Measurements from ENCODE around the gene SYT8.
"Not testable (repeated sequence)": the region's sequence is repeated elsewhere in the genome, so short reads cannot be mapped to it uniquely, and the experiment has no call there.

SYT8 gene

DNA sequence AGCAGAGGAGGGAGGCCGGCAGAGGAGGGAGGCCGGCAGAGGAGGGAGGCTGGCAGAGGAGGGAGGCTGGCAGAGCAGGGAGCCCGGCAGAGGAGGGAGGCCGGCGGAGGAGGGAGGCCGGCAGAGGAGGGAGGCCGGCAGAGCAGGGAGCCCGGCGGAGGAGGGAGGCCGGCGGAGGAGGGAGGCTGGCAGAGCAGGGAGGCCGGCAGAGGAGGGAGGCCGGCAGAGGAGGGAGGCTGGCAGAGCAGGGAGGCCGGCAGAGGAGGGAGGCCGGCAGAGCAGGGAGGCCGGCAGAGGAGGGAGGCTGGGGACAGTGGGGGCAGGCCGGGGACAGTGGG is 39.0 kb downstream of the SYT8 start:
- DNase-seq (ENCODE audit: low spot score), result not testable (repeated sequence)

- not testable (repeated sequence) for DNase-seq (ENCODE audit: low spot score)
These were observed 39.8 kb downstream of the SYT8 start for GRCh38 chr11:1874441-1875092.

DNA sequence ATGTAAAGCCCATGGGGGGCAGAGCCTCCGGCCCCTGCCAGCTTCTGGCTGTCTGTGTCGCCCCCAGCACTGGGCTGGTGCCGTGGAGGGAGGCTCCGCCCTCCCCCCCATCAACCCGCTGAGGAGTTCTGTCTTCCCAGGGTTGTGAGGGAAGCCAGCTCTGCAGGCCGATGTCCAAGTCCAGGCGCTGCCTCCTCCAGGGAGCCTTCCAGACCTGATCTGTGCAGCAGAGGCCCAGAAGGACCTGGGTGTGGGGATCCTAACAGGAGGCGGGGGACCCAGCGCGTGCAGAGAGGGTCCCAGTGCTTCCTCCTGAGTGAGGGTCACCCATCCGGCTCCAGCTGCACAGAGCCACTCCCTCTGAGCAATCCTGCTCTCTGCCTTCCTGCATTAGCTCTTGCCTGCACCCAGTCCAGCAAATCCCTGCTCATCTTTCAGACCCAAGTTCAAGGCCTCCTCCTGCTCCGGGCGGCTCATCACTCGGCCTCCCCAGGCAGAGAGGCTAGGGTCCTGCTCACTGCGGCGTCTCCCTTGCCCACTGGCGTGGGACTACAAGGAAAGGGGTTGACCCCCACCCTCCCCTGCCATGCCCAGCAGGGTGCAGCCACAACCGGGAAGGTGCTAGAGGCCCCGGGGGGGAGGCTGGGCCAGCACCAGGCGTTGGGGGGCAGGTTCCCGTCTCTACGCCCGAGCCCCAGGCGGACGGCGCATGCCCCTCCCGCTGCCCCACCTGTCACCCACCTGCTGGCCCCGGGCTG is 40.5 kb downstream of the SYT8 start:
- DNase-seq (ENCODE audit: low spot score), result no peak

GRCh38 chr11:1875851-1876301 is 41.1 kb downstream of the SYT8 start:
- DNase-seq (ENCODE audit: low spot score), result not testable (repeated sequence)

DNA sequence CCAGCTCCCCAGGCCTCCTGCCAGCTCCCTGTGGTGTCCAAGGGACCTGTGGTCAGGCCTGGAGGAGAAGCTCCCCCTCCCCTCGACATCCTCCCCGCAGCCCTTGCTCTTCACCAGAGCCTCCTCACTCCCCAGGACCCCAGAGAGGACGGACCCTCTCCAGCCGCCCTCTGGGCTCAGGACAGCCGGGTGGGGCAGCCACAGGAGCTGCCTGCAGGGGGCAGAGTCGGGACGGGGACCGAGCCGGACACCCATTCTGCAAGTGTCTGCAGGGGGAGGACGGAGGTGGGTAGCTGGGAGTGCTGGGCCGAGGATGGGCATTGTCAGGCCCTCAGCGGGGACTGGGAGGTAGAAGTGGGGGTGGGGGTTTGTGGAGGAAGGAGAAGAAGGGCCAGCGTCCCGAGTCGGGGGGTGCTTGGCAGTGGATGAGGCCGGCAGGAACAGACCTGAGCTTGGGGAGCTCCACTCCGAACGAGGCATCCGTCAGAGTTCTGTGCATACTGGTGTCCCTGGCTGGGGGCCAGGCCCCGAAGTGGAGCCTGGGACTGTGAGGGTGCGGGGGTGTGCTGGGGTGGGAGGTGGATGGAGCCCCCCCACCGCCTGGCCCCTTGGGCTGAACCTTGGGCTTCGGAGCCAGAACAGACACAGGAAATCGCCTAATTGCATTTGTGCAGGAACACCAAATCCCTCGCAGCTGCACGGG is 41.7 kb downstream of the SYT8 start:
- peak; percentile 74 for DNase-seq (ENCODE audit: low spot score)

DNA sequence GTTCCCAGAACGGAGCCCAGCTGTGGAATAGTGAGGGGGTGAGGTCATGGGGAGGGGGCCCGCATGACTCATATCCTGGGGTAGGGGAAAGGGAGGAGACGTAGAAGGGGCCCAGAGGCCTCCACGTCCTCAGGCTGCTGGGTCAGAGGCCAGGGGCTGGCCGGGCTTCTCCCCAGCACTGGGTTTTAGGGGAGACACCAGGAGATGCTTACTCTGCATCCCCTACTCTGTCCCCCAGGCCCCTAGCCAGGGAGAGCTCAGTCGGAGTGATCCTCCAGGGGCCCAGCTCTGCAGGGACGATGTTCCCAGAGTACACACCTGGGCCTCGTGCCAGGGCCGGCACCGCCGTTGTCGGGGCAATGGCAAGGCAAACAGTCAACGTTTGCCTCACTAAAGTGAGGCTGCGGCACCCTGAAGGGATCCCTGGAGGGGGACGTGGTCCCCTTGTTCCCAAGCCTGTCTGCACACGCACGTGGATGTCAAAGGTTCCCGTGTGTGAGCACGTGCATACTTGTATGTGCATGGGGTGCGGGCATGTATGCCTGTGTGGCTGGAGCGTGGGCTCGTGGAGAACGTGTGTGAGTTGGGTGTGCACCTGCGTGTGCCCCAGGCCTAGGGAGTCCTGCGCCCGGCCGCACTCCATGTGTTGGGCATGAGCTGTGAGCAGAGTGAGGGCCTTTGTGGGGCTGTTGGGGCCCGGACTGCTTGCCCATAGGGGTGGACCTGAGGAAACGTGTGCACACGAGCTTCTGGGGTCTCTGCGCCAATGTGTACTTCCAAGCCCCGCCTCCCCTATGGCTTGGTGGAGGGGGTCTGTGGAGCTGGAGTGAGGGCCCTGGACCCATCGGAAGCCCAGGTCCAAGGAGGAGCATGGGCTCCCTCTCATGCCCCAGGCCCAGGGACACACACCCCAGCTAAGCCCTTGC is 42.7 kb downstream of the SYT8 start:
- no peak for DNase-seq (ENCODE audit: low spot score)

DNA sequence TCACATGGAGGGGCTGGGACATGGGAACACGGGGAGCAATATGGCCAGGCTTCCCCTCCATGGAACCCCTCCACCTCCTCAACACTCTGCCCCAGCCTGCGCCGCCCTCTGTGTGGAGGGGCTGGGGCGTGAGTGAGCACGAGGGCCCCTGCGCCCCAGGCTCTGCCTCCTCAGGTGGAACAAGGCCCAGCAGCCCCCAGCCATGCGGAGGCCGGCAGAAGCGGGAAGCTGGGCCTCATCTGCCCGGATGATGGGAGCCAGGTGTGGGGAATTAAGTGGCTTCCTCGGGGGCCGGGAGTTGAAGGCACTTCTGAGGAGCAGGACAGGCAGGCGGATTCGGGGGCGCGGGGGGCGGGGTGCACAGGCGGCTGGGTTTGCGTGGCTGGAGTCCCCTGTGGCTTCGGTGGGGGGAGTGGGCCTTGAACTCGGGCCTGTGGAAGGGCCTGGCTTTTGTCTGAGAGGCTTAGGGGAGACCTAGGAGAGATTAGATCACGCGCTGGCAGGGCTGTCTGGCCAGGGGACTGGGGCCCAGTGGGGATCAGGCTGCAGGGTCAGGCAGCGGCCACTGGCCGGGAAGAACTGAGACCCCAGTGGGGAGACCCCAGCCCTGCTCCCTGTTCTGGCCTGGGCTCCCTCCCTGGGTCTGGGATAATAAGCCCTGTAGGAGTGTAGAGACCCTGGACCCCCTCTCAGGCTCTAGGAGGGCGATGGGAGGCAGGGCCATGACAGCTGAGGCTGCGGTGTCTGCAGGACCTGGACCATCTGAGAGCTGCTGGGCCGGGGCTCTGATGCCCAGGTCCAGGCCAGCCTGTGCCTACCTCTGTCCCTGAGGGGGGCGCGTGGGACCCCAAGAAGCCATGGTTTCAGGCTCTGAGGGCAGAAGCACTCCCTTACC is 43.6 kb downstream of the SYT8 start:
- DNase-seq (ENCODE audit: low spot score), result no peak

GRCh38 chr11:1879342-1879940 is 44.7 kb downstream of the SYT8 start:
- no peak for DNase-seq (ENCODE audit: low spot score)

DNA sequence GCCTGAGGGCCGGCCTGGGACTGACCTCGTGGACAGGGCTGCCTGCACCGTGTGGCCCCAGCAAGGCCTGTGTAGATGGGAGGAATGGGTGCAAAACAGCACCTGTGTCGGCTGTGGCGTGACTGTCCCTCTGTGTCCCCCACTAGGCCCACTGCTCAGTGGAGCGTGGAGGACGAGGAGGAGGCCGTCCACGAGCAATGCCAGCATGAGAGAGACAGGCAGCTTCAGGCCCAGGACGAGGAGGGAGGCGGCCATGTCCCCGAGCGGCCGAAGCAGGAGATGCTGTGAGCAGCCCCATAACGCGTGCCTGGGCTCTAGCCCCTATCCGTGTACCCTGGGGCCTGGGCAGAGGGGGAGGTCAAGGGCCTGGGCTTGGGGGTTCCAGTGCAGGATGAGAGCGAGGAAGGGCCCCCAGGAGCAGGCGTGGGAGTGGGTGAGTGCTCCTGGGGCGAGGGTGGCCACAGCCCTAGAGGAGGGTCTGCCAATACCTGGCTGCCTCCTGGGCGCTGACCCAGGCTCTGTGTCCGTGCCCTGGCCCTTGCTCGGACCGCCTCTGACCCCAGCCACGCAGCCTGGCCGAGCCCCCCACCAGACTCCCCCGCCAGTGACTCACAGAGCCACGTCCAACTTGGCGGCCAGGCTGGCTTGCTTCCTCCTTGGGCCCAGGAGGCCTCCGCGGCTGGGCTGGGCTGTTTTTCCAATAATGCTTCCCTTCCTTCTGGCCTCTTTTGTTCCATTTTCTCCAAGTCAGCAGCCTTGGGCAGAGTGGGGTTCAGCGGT is 45.3 kb downstream of the SYT8 start:
- DNase-seq (ENCODE audit: low spot score), result peak; percentile 63

- DNase-seq (ENCODE audit: low spot score), result no peak
These were observed 46.1 kb downstream of the SYT8 start for GRCh38 chr11:1880746-1881441.

GRCh38 chr11:1881442-1882264 is 46.9 kb downstream of the SYT8 start:
- DNase-seq (ENCODE audit: low spot score), result no peak

DNA sequence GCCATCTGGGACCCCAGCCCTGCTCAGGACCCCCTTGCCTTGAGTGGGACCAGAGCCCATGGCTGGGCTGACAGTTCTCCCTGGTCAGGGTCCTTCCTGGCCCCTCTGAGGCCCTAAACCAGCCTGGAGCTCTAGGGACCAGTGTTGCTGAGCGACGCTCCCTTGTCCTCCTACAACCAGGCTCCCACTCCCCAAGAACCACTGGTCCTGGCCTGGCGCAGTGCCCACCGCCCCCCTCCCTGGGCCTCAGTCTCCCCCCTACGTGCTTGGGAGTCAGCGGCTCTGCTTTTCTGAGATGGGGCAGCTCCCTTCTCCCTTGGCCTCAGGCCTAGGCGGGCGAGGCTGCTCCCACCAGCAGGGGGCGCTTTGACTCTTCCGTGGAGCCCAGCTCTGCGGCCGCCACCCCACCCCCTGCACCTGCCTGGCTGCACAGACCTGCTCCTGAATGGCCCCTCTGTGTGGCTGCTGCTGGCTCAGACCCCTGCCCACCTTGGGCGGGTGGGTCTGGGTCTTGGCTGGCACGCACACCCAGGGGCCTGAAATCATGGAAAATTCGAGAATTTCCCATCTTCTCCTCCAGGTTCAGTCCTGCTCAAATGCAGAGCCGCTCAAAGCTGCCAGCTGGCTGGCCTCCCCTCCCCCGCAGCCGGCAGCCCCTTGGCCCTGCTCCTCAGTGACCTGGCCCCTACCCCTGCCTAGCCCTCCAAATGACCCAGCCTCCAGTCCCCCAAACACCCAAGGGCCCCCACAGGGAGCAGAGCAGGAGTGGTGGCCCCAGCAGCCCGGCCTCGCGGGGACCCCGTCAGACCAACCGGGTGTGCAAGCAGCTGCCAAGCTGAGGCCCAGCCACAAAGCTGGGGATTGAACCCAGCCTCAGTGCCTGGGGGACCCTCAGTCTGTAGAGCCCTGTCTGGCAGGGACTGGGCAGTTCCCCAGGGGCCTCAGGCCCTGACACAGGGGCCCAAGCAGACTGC is 47.8 kb downstream of the SYT8 start:
- DNase-seq (ENCODE audit: low spot score), result peak; percentile 93

DNA sequence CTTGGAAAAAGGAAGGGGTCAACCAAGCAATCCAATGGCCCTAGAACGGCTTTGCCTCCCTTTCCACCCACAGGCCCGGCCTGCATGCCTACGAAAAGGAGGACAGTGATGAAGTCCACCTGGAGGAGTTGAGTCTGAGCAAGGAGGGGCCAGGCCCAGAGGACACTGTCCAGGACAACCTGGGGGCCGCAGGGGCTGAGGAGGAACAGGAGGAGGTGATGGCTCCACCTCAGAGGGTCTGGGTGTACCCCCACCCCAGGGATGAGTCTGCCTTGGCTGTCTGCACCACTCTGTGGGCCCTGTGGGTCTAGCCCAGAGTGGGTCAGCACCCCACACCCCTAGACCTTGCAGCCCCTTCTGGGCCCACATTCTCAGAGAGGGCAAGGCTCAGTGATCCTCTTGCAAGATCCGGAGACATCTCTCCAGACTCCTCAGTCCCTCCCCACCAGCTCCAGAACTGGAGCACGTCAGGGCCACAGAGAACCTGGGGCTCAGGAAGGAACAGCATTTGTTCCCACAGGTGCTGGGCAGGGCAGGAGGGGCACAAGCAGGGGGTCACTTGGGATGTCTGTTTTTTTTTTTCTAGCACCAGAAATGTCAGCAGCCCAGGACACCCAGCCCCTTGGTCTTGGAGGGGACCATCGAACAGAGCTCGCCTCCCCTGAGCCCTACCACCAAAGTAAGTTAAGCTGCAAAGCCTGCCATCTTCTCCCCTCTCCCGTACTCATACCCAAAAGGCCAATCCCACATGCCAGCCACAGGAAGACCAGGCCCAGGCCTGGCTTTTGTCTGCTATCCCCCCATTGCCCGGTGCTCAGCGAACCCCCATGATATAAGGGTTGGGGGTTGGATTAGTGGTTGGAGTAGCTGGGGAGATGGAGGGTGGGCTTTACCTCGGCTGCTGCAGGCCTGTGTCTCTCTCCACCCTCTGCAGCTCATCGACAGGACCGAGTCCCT is 48.8 kb downstream of the SYT8 start:
- no peak for DNase-seq (ENCODE audit: low spot score)

GRCh38 chr11:1884303-1884700 is 49.5 kb downstream of the SYT8 start:
- no peak for DNase-seq (ENCODE audit: low spot score)

DNA sequence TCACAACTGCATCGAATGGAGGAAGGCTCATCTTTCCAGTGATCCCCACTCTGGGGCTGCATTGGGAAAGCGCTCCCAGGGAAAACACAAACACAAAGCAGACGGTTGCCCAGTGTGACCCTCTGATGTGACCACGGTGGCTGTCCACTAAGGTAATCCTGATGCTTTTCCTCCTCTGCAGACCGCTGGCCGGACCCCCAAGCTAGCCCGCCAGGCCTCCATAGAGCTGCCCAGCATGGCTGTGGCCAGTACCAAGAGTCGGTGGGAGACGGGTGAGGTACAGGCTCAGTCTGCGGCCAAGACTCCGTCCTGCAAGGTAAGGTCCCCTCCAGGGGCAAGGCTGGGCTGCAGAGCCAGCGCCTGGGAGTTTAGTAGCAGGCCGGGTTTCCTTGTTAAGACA is 51.8 kb downstream of the SYT8 start:
- not testable (repeated sequence) for DNase-seq (ENCODE audit: low spot score)

Data from GM03348 (cell line).